Mesothelial cell of epicardium (in vitro differentiated cells): ENCODE data around the gene CRADD. TPM values are rescaled to one million over a fixed set of nuclear protein-coding genes. Genes with fewer than 3 reads are reported as not detected.

Source experiments
- DNase-seq, 2 experiments: peaks; one replicate each; pipeline ENCODE4 v3.0.0; 2021; ENCODE audit warnings: low spot score in 2 of 2; ENCODE audit not compliant: unreplicated experiment in 2 of 2
- H3K27ac Mint-ChIP-seq: 2 replicates; pipeline ENCODE4 v1.8.0; 2021; ENCODE audit warnings: mixed read lengths
- H3K27me3 Mint-ChIP-seq: 2 replicates; pipeline ENCODE4 v1.8.0; 2021; ENCODE audit warnings: low read depth, mixed read lengths
- H3K36me3 Mint-ChIP-seq: 2 replicates; pipeline ENCODE4 v1.8.0; 2021; ENCODE audit warnings: mixed read lengths
- H3K4me1 Mint-ChIP-seq: 2 replicates; pipeline ENCODE4 v1.8.0; 2021; ENCODE audit warnings: mixed read lengths
- H3K4me3 Mint-ChIP-seq: 2 replicates; pipeline ENCODE4 v1.8.0; 2021; ENCODE audit warnings: mild to moderate bottlenecking, moderate library complexity, mixed read lengths
- H3K9me3 Mint-ChIP-seq: 2 replicates; pipeline ENCODE4 v1.8.0; 2021; ENCODE audit warnings: mixed read lengths
- total RNA-seq: library from RNA; stranded (reverse); gene quantifications from 3 replicates; pipeline ENCODE4 v1.2.1, GENCODE V29; 2021
- TF ChIP-seq, protein P1 (sequence below): fragments of 200-600 bp; sonication (generic); IDR thresholded peaks from one replicate; pipeline ENCODE4 v1.5.0; 2021; ENCODE audit warnings: antibody characterized with exemption; ENCODE audit not compliant: unreplicated experiment

The CRADD gene
- total RNA-seq, 1 donor from 2014 or later = 6.6 TPM

DNA sequence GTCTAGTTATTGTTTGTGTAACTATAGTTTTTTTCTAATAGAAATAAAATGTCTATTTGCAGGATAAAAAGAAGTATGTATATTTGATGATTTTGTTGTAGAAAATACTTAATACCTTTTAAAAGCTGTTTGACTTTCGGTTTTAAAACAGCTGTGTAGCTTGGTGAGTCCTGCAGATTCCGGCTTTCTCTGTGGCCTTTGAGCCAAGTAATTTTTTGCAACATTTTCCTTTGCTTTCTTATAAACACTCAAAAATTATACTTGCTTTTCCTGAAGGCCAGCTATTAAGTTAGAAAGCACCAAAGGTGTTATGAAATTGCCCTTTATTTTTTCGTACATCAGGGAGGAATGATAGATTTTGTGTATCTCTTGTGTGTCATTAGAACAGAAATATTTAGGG lies 63.6 kb downstream of the CRADD start:
- no peak for DNase-seq
- peaks cover 21% of the 10 kb centered on the region for H3K4me1 Mint-ChIP-seq
- H3K36me3 Mint-ChIP-seq = no peaks in the 10 kb centered on the region
- TF ChIP-seq, protein P1, sequence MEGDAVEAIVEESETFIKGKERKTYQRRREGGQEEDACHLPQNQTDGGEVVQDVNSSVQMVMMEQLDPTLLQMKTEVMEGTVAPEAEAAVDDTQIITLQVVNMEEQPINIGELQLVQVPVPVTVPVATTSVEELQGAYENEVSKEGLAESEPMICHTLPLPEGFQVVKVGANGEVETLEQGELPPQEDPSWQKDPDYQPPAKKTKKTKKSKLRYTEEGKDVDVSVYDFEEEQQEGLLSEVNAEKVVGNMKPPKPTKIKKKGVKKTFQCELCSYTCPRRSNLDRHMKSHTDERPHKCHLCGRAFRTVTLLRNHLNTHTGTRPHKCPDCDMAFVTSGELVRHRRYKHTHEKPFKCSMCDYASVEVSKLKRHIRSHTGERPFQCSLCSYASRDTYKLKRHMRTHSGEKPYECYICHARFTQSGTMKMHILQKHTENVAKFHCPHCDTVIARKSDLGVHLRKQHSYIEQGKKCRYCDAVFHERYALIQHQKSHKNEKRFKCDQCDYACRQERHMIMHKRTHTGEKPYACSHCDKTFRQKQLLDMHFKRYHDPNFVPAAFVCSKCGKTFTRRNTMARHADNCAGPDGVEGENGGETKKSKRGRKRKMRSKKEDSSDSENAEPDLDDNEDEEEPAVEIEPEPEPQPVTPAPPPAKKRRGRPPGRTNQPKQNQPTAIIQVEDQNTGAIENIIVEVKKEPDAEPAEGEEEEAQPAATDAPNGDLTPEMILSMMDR = no peak
- H3K27me3 Mint-ChIP-seq = no peaks in the 10 kb centered on the region
- H3K9me3 Mint-ChIP-seq = no peaks in the 10 kb centered on the region
- no peak overlapping the region for H3K4me3 Mint-ChIP-seq
- no peak overlapping the region for H3K27ac Mint-ChIP-seq

DNA sequence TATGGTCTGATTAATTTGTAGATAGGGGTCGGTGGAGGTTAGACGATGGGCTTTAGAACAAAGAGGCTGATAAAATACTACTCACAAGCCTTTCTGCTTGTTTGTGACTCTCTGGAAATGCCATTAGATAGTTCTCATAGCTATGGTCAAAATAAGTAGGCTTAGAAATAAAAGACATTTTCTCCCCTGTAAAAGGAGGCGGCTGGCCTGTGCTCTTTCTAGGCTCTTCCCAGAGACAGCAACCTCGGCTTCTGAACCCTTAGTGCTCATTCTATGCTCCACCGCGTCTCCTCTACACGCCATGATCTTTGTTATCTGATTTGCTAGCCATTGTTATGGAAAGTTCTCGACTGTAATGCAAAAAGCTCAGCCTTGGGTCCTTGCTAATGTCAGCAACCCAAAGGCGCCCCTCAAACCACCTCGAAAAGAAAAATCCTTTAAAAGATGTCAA lies 64.5 kb downstream of the CRADD start:
- Mint-ChIP-seq H3K36me3 (no peaks in the 10 kb centered on the region), H3K4me1 (peaks cover 21% of the 10 kb centered on the region)

DNA sequence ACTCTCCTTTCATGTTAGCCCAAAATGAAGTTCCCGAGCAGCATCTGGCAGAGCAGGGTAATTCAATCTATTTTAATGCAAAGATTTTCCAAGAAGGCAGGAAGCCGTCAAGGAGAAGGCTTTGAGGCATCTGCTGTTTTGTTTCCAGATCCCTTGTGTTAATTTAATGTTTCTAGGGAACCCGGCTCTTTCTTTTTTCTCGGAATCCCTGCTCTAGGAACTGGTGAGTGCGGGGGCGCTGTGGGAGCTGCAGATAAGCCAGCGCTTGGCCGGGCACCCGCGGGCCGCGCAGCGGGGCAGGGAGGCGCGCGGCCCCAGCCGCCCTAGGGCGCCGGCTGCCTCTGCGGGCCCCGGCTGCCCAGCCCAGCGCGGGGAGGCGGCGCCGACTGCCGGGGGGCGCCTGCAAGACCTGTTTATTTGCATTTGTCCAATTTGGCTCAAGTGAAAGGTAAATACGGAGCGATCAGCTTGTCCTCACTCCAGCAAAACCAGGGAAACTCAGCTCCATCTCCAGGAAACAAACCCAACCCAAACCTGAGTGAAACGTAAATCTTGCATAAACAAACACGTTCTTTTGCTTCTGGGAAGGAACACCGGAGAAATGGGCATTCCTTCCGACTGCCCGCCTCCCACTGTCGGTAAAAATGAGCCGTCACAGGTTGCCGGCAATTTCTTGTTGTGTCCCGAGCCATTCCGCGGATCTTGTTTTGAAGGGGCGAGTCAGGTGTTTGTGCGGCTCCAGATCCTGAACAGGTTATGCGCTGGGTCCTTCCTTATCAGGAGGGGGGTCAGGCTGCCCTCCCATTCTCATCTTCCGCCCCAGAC lies 65.1 kb downstream of the CRADD start:
- no peaks in the 10 kb centered on the region for H3K9me3 Mint-ChIP-seq
- peak overlapping the region; percentile 81 for H3K4me3 Mint-ChIP-seq
- H3K27me3 Mint-ChIP-seq = no peaks in the 10 kb centered on the region
- no peaks in the 10 kb centered on the region for H3K36me3 Mint-ChIP-seq
- TF ChIP-seq, protein P1 = no peak
- DNase-seq = peak; percentile 40 to 73
- H3K27ac Mint-ChIP-seq = peak overlapping the region; percentile 95
- H3K4me1 Mint-ChIP-seq = peaks cover 21% of the 10 kb centered on the region

More for the DNA sequence above, 64.5 kb downstream of the CRADD start:
- H3K27ac Mint-ChIP-seq = peak overlapping the region; percentile 95
- no peak for DNase-seq
- peak overlapping the region; percentile 81 for H3K4me3 Mint-ChIP-seq
- TF ChIP-seq, protein P1 = no peak
- no peaks in the 10 kb centered on the region for H3K9me3 Mint-ChIP-seq
- H3K27me3 Mint-ChIP-seq = no peaks in the 10 kb centered on the region

DNA sequence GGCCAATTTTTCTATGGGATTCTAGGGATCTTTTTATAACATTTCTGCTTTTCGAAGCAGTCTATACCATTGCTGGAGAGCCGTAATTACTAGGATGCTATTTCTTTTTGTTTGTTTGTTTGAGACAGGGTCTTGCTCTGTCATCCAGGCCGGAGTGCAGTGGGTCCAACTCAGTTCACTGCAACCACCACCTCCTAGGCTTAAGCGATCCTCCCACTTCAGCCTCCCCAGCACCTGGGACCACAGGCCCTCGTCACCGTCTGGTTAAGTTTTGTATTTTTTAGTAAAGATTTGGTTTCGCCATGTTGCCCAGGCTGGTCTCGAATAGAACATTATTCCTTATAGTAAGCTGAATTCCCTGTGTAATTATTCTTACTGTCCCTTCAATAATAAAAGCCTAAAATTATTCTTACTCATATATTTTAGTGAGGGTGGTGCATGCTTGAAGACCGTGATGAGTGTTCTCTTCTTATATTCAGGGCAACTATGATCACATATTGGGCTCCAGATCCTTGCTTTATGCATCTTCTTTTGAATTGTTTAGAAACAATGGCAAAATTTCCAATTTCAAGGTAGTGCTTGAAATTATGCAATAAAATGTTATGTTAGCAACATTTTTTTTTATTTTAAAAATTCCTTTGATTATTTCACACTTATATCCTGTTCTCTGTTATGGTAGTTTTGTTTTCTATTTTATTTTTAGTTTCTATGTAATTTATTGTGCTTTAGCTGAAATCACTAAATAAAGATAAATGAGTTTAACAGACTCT lies 66.2 kb downstream of the CRADD start:
- TF ChIP-seq, protein P1 = no peak
- Mint-ChIP-seq H3K27ac (peak overlapping the region; percentile 12), H3K36me3 (no peaks in the 10 kb centered on the region), H3K9me3 (no peaks in the 10 kb centered on the region), H3K4me3 (peak overlapping the region; percentile 81), H3K4me1 (peaks cover 21% of the 10 kb centered on the region), H3K27me3 (no peaks in the 10 kb centered on the region)
- no peak for DNase-seq

DNA sequence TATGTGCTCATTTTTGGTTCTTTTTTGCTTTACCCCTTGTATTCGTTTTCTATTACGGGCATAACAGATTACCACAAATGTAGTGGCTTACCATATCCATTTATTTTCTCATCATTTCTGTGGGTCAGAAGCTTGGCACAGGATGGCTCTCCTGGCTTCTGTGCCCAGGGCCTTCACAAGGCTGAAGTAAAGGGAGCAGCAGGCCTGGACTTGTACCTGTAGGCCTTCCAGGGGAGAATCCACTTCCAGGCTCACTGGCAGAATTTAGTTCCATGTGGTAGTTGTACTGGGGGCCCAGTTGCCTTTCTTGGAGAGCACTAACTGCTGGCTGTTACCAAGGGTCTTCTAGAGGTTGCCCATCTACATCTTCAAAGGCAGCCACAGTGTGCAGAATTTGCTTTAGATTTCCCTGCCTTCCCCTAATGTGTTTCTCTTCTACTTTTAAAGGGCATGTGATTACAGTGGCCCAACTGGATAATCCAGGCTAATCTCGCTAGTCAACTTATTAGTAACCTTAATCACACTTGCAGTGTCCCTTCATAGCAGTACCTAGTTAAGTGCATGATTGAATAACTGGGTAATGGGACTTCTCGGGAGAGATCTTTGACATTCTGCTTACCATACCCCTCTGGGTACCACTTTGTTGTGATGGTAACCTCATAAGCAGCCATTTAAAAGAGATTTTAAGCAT lies 67.0 kb downstream of the CRADD start:
- H3K9me3 Mint-ChIP-seq = no peaks in the 10 kb centered on the region
- no peaks in the 10 kb centered on the region for H3K36me3 Mint-ChIP-seq
- H3K27ac Mint-ChIP-seq = peak overlapping the region; percentile 12
- DNase-seq = no peak
- no peak overlapping the region for H3K4me3 Mint-ChIP-seq
- TF ChIP-seq, protein P1 = no peak
- H3K27me3 Mint-ChIP-seq = no peaks in the 10 kb centered on the region
- peaks cover 23% of the 10 kb centered on the region for H3K4me1 Mint-ChIP-seq
